ENCODE data around the gene RFFL. TPM values are rescaled to one million over a fixed set of nuclear protein-coding genes. Genes with fewer than 3 reads are reported as not detected.

RFFL gene
- total and polyA plus RNA-seq, 9 of the 15 experiments (the other 6 are each of a cell fraction or from before 2014, with no cell fraction given): 3.4 to 18.1 (median 12.8) TPM

DNA sequence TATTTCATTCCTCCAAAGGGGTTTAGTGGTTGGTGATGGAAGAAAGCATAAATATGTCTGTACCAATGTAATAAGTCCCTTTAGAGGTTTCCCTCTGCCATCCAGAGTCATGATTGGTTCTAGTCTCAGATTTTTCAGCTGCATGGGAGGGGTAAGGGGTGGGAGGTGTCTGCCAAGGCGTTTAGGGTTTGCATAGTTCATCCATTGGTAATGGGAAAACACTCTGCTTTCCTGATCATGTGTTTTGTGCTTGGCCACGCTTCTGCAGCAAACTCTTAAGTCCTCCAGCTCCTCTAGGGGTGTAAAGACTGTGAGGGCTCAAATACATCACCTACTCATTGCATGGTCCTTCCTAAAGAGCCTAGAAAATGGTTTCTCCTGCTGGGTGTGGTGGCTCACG, 53.4 kb downstream of the RFFL start:
- no peak overlapping the region for H2AFZ ChIP-seq (ENCODE audit: low read depth, low read length)
- H3K4me2 ChIP-seq (ENCODE audit: insufficient read depth, low read length): no peak overlapping the region
- no peak overlapping the region for H3K9ac ChIP-seq (ENCODE audit: insufficient read depth in 1 of 2, low read depth in 2 of 2, low read length in 2 of 2)
- intact Hi-C loops (cut with micrococcal nuclease) (no loop called here), in situ Hi-C loops (cut with MboI) (no loop called here)
- WGBS (ENCODE audit: insufficient coverage, low coverage, missing lambda C conversion rate): 73% methylated on average over 3 of the region's 3 CpGs
- H3K79me2 ChIP-seq (ENCODE audit: control insufficient read depth, insufficient read depth, low read length): no peaks in the 10 kb centered on the region
- H3K27me3 ChIP-seq (ENCODE audit: control insufficient read depth in 2 of 2, insufficient read depth in 2 of 2, low read length in 2 of 2): no peaks in the 10 kb centered on the region
- H3K4me1 ChIP-seq (replicated peaks in 1 of 2; ENCODE audit: control insufficient read depth in 2 of 2, insufficient read depth in 2 of 2, low read length in 2 of 2): no peaks in the 10 kb centered on the region
- no TSS peak for BruUV-seq (replicated peaks)
- no peak overlapping the region for H3K4me3 ChIP-seq
- no peaks in the 10 kb centered on the region for H4K20me1 ChIP-seq (replicated peaks; ENCODE audit: control insufficient read depth, insufficient read depth, low read length)
- CTCF ChIA-PET (ENCODE audit: low intra/inter-chr PET ratio): no interaction called here
- DNase-seq (ENCODE audit: extremely low read depth in 1 of 4, low spot score in 3 of 4): no peak
- ATAC-seq: no peak
- POLR2A ChIA-PET: interaction anchor here (0.7 to 1.4 kb wide), 2 partner anchors 13 to 33 kb away, joined by 3 to 4 read pairs; no protein-coding TSS in a partner anchor
- no peaks in the 10 kb centered on the region for H3K9me3 ChIP-seq (replicated peaks; ENCODE audit: control insufficient read depth, insufficient read depth, low read depth, low read length)
- peaks cover 54% of the 10 kb centered on the region for H3K36me3 ChIP-seq (ENCODE audit: control insufficient read depth, insufficient read depth, low read length)
- no peak for FAIRE-seq
- no peak overlapping the region for H3K27ac ChIP-seq (ENCODE audit: extremely low read depth, low read depth, low read length)
- H3K9me1 ChIP-seq (ENCODE audit: control insufficient read depth, insufficient read depth, low read length): no peaks in the 10 kb centered on the region
- TF ChIP-seq ARNT (IDR thresholded peaks at IDR 0.05) (no peak), TRIM24 (IDR thresholded peaks at IDR 0.05) (no peak), POLR2AphosphoS5 (IDR thresholded peaks at IDR 0.05; ENCODE audit: control insufficient read depth, insufficient read depth, low read depth, low read length) (peak; percentile 6; the same call in 1 of the 2 replicates)
- TF ChIP-seq, protein P1, sequence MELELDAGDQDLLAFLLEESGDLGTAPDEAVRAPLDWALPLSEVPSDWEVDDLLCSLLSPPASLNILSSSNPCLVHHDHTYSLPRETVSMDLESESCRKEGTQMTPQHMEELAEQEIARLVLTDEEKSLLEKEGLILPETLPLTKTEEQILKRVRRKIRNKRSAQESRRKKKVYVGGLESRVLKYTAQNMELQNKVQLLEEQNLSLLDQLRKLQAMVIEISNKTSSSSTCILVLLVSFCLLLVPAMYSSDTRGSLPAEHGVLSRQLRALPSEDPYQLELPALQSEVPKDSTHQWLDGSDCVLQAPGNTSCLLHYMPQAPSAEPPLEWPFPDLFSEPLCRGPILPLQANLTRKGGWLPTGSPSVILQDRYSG (tag; conservative IDR thresholded peaks at IDR 0.05; ENCODE audit: low read depth): no peak

- no peak overlapping the region for H3K4me3 ChIP-seq
- H3K36me3 ChIP-seq (ENCODE audit: control insufficient read depth, insufficient read depth, low read length): peaks cover 76% of the 10 kb centered on the region
- no peaks in the 10 kb centered on the region for H3K4me1 ChIP-seq (replicated peaks in 1 of 2; ENCODE audit: control insufficient read depth in 2 of 2, insufficient read depth in 2 of 2, low read length in 2 of 2)
- no peak overlapping the region for H3K9ac ChIP-seq (ENCODE audit: insufficient read depth in 1 of 2, low read depth in 2 of 2, low read length in 2 of 2)
- ATAC-seq: peak; percentile 11; the same call in 1 of the 3 replicates
- no TSS peak for BruUV-seq (replicated peaks)
- H4K20me1 ChIP-seq (replicated peaks; ENCODE audit: control insufficient read depth, insufficient read depth, low read length): no peaks in the 10 kb centered on the region
- H2AFZ ChIP-seq (ENCODE audit: low read depth, low read length): no peak overlapping the region
- H3K4me2 ChIP-seq (ENCODE audit: insufficient read depth, low read length): no peak overlapping the region
- no peaks in the 10 kb centered on the region for H3K79me2 ChIP-seq (ENCODE audit: control insufficient read depth, insufficient read depth, low read length)
- CTCF ChIA-PET (ENCODE audit: low intra/inter-chr PET ratio): no interaction called here
- WGBS (ENCODE audit: insufficient coverage, low coverage, missing lambda C conversion rate): 64% methylated on average over 1 of the region's 1 CpG
- no peak overlapping the region for H3K27ac ChIP-seq (ENCODE audit: extremely low read depth, low read depth, low read length)
- no peaks in the 10 kb centered on the region for H3K27me3 ChIP-seq (ENCODE audit: control insufficient read depth in 2 of 2, insufficient read depth in 2 of 2, low read length in 2 of 2)
- in situ Hi-C loops (cut with MboI): no loop called here
- FAIRE-seq: no peak
- POLR2A ChIA-PET: interaction anchor here (0.9 to 1.4 kb wide), 5 partner anchors 9 to 124 kb away, joined by 3 to 5 read pairs (median 3); no protein-coding TSS in a partner anchor
- H3K9me1 ChIP-seq (ENCODE audit: control insufficient read depth, insufficient read depth, low read length): no peaks in the 10 kb centered on the region
- intact Hi-C loops (cut with micrococcal nuclease): no loop called here
- H3K9me3 ChIP-seq (replicated peaks; ENCODE audit: control insufficient read depth, insufficient read depth, low read depth, low read length): no peaks in the 10 kb centered on the region
- no peak for TF ChIP-seq CREB3L1 (IDR thresholded peaks at IDR 0.05; ENCODE audit: borderline replicate concordance, low read depth)
- no peak for TF ChIP-seq JUND (IDR thresholded peaks at IDR 0.05; ENCODE audit: borderline replicate concordance, low read depth, low read length)
- no peak for TF ChIP-seq JUND (tag; IDR thresholded peaks at IDR 0.05; ENCODE audit: borderline replicate concordance, low read depth, low read length)
- TF ChIP-seq RUNX1 (IDR thresholded peaks at IDR 0.05; ENCODE audit: low read depth): no peak
- TF ChIP-seq ZNF239 (CRISPR knock-in tag; IDR thresholded peaks at IDR 0.05): no peak
- no peak for TF ChIP-seq CREM (IDR thresholded peaks at IDR 0.05; ENCODE audit: low read depth)
- TF ChIP-seq ASH1L (IDR thresholded peaks at IDR 0.05; ENCODE audit: borderline replicate concordance, low read depth, partially characterized antibody): no peak
- no peak for TF ChIP-seq MXD1 (CRISPR knock-in tag; IDR thresholded peaks at IDR 0.05; ENCODE audit: borderline replicate concordance, poor library complexity, severe bottlenecking)
- TF ChIP-seq ZFP1 (CRISPR knock-in tag; IDR thresholded peaks at IDR 0.05): no peak
- no peak for DNase-seq (ENCODE audit: extremely low read depth in 1 of 4, low spot score in 3 of 4)
Observed at GRCh38 chr17:35006961-35007360, 56.5 kb downstream of the RFFL start.

All from K562 (cell line).